Effector memory CD4-positive, alpha-beta T cell (primary cell): Measurements from ENCODE around the gene GRIK4.

Experiments
- DNase-seq, 3 donors: peaks; one replicate each; pipeline ENCODE4 v3.0.0-alpha.2; 2020
- H3K27ac ChIP-seq: 2 replicates; pipeline ENCODE4 v1.7.0; 2013; ENCODE audit warnings: mild to moderate bottlenecking, low read length, moderate library complexity; ENCODE audit not compliant: insufficient read depth, poor library complexity, severe bottlenecking
- H3K27me3 ChIP-seq: replicated peaks from 2 replicates; pipeline ENCODE4 v1.7.0; 2013; ENCODE audit warnings: mild to moderate bottlenecking, low read length; ENCODE audit not compliant: insufficient read depth, control insufficient read depth, poor library complexity, severe bottlenecking
- H3K36me3 ChIP-seq: 2 replicates; pipeline ENCODE4 v1.7.0; 2013; ENCODE audit warnings: mild to moderate bottlenecking, low read length, moderate library complexity; ENCODE audit not compliant: control insufficient read depth, insufficient read depth
- H3K4me1 ChIP-seq: 2 replicates; pipeline ENCODE4 v1.7.0; 2013; ENCODE audit warnings: low read length, mild to moderate bottlenecking; ENCODE audit not compliant: control insufficient read depth, insufficient read depth, poor library complexity, severe bottlenecking
- H3K4me3 ChIP-seq: 2 replicates; pipeline ENCODE4 v1.7.0; 2013; ENCODE audit warnings: low read length, low read depth, mild to moderate bottlenecking; ENCODE audit not compliant: insufficient read depth, poor library complexity, severe bottlenecking
- H3K9me3 ChIP-seq: 2 replicates; pipeline ENCODE4 v1.7.0; 2013; ENCODE audit warnings: mild to moderate bottlenecking, low read length, moderate library complexity; ENCODE audit not compliant: control insufficient read depth

GRIK4 gene

DNA sequence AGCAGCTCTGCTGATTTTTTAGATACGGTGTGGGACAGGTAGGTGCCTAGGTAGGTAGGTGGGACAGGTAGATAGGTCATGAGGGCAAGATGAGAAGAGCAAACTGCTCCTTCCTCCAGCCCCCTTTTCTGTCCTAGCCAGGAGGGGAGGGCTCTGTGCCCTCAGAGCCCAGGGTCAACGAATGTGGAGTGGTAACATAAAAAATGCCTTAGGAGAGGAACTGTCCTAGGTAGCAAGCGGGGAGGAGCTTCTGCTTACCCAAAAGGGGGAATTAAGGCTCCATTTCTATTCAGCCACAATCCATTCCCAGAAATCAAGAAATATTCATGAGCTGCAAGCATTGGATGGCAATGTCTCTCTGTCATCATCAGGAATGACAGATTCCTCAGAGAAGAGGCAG lies 234.8 kb downstream of the GRIK4 start:
- H3K27ac ChIP-seq, result no peak overlapping the region
- H3K36me3 ChIP-seq, result no peaks in the 10 kb centered on the region
- H3K9me3 ChIP-seq, result no peaks in the 10 kb centered on the region
- no peaks in the 10 kb centered on the region for H3K4me1 ChIP-seq
- DNase-seq, result no peak
- H3K4me3 ChIP-seq, result no peak overlapping the region
- H3K27me3 ChIP-seq, result no peaks in the 10 kb centered on the region

DNA sequence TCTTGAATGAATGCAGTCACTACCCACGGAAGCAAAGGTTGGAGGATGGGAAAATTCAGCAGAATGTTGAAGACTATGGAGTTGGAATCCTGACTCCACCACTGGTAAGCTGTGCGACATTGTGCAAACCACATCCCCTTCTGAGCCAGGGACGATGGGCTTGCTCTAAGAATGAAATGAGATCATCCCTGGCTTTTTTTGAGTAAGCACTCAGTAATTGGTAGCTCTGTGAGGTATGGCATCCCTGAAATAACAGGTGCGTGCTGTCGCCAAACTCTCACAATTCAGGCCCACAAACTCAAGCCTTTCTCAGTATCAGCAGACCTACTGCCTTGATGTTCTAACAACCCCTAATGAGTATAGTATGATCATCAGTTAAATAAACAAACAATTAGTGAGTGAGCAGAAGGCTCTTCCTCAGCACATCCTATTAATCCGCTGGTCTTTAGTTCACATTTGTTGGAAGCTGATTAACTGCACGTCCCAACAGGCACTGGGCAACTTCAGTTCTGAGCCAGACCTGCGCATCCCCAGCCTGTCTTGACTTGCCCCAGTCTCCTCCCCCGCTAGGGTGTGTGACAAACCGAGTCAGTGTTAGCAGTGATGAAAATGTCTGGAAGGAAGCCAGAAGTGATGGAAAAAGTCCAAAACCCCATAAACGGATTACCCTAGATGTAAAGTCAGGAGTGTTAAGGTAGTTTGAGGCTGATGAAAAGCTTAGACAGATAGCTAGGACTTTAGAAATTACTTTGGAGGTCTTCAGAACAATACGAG lies 235.5 kb downstream of the GRIK4 start:
- no peaks in the 10 kb centered on the region for H3K4me1 ChIP-seq
- no peaks in the 10 kb centered on the region for H3K27me3 ChIP-seq
- no peak overlapping the region for H3K4me3 ChIP-seq
- H3K36me3 ChIP-seq, result no peaks in the 10 kb centered on the region
- H3K9me3 ChIP-seq, result no peaks in the 10 kb centered on the region
- no peak for DNase-seq
- H3K27ac ChIP-seq, result no peak overlapping the region

DNA sequence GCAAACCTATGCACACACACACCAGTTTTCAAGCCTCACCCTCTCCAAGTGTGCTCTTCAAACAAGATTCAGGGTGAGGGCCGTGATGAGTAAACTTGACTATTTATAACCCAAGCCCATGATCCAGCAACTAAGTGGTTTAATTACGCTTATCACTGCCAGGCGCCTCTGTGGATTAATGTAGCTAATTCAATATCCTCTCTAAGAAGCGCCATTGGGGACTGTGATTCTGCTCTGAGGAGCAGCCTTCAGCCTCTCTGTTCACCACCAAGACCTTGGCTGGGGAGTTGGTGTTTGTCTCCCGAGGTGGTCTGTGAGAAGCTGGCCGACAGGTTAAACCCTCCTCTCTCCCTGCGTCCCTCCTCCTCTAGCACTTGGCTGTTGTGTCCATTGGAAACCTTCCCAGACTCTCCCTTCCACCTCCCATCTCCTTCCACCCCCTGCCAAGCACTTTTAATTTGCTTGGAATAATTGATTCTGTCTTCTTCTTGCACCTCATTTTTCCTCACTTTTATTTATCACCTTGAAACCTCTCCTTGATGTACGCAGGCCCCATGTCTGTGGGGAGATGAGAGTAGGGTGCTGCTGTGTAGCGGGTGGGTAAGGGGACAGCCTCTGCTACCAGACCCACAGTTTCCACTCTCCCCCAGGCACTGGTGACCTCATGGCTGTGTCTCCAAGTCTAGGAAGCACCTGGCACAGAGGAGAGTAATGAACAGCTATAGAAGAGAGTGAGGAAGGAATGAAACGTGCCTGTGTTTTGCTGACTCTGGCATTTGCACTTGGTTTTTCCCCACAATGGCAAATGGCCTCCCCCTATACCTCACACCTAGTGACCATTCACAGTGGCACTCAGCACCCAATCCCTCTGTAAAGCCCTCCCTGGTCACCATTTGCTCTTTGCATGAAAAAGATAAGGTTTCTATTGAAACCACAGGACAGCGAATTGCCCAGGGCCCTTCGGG lies 236.6 kb downstream of the GRIK4 start:
- Histone ChIP-seq H3K4me3 (no peak overlapping the region), H3K27ac (no peak overlapping the region), H3K9me3 (no peaks in the 10 kb centered on the region), H3K36me3 (no peaks in the 10 kb centered on the region), H3K4me1 (no peaks in the 10 kb centered on the region), H3K27me3 (no peaks in the 10 kb centered on the region)
- no peak for DNase-seq

DNA sequence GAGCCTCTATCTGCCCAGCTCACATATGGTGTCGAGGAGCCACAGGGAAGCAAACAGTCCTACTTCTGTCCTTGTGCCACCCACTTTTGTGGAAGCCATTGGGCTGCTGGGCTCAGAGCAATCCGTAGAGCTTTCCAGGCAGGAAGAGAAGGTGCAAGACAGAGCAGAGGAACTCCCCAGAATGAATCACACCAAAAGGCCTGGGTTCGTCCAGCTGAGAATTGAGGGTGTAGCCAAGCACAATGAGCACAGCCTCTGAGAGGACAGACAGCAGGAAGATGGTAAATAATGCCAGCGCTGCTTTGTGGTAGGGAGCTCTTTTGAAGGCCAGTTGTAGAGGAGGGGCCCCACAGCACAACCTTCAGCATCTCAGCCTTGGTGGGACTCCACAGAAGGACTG lies 237.8 kb downstream of the GRIK4 start:
- Histone ChIP-seq H3K4me3 (no peak overlapping the region), H3K36me3 (no peaks in the 10 kb centered on the region), H3K4me1 (no peaks in the 10 kb centered on the region), H3K27ac (no peak overlapping the region), H3K27me3 (no peaks in the 10 kb centered on the region), H3K9me3 (no peaks in the 10 kb centered on the region)
- no peak for DNase-seq

DNA sequence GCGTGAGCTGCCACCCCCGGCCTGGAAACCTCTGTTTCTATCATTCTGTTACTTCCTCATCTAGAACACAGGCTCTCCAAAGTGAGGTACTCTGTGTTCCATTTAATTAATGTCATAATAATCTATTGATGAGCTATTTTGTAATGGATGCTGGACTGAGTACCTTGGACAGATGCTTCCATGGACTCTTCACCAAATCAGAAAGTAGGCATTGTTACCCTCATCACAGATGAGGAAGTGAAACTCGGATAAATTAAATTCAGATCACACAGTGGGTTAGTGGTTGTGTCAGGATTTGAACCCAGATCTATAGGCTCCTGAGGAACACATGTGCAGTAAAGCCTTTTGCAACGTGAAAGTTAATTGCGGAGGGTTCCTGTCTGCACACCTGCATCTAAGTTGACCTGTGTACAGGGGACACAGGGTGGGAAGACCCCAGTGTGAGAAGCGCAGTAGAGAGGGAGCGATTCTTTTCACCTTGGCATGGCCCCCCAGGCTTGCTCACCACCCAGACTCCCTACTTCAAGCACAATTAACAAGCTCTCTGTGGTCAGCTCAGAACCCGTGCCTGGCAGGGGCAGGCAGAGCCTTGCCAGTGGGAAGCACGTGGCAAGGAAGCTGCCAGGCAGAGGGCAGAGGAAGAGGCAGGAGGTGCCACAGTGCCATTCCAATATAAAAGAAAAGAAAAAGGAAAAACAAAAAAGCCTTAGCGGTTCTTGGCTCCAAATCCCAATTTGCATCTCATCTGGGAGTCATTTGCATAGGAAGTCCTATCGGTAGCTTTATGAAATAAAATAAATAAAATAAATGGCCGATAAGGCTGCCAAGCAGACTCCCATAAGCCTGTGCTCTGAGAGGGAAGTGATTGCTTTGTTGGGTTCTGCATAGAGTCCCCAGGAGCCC lies 239.3 kb downstream of the GRIK4 start:
- Histone ChIP-seq H3K9me3 (no peaks in the 10 kb centered on the region), H3K4me3 (no peak overlapping the region), H3K4me1 (no peaks in the 10 kb centered on the region), H3K27ac (no peak overlapping the region), H3K36me3 (no peaks in the 10 kb centered on the region), H3K27me3 (no peaks in the 10 kb centered on the region)
- no peak for DNase-seq

DNA sequence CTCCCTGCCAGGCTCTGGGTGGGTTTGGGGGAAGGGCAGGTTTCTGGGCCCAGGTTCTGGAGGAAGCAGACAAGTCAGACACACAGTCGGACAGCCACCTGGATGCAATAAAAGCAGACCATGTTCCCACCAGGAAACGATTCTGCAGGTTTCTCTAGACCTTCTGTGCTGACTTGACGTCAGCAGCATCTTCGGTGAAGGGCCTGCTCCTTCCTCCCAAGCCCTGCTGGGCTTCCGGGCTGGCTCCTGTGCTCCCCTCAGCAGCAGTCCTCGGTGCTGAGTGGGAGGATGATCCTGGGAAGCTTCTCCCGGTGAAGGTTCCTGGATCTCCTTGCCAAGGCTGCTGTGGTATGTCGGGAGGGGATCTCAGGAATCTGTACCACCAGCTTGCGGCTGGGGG lies 240.0 kb downstream of the GRIK4 start:
- H3K9me3 ChIP-seq, result no peaks in the 10 kb centered on the region
- no peak overlapping the region for H3K4me3 ChIP-seq
- no peak overlapping the region for H3K27ac ChIP-seq
- no peaks in the 10 kb centered on the region for H3K4me1 ChIP-seq
- no peaks in the 10 kb centered on the region for H3K36me3 ChIP-seq
- no peak for DNase-seq
- H3K27me3 ChIP-seq, result no peaks in the 10 kb centered on the region

DNA sequence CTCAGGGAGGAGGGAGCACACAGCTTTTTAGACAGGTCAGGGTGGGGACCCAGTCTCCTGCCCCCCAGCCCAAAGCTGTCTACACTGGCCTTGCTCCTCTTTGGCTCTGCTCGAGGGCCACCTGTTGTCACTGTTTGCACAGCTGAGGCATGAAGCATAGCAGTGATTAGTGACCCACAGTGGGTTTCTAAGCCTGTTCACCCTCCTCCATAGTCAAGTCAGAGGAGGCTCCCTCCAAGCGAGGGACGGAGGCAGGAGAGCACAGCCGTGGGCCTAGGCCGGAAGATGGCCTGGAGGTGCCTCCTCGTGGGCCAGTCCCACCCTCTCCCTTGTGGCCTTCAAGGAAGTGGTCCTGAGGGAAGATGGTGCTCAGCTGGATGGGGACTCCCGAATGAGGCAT lies 241.1 kb downstream of the GRIK4 start:
- H3K27me3 ChIP-seq, result no peaks in the 10 kb centered on the region

DNA sequence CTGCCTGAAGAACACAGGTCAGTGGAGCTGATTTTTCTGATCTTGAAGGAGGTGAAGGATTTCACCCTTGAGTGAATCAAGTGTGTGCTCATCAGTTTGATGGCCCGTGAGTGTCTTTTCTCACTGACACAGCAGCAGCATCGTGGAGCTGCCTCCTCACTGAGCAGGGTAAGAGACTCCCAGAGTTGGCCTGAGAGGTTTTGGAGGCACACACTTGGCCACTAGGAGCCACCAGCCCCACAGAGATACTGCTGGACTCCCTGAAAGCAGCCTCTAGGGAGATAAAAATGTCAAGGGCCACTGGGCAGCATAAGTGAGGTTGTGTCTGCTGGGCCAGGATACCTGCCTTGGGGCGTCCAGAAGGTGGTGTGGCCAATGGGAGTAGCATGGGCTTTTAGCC lies 245.4 kb downstream of the GRIK4 start:
- no peak overlapping the region for H3K27ac ChIP-seq
- H3K9me3 ChIP-seq, result no peaks in the 10 kb centered on the region
- no peaks in the 10 kb centered on the region for H3K4me1 ChIP-seq
- H3K4me3 ChIP-seq, result no peak overlapping the region
- no peaks in the 10 kb centered on the region for H3K36me3 ChIP-seq
- DNase-seq, result no peak
- H3K27me3 ChIP-seq, result no peaks in the 10 kb centered on the region

More for the DNA sequence above, 241.1 kb downstream of the GRIK4 start:
- H3K4me3 ChIP-seq, result no peak overlapping the region
- no peaks in the 10 kb centered on the region for H3K4me1 ChIP-seq
- H3K36me3 ChIP-seq, result no peaks in the 10 kb centered on the region
- H3K27ac ChIP-seq, result no peak overlapping the region
- H3K9me3 ChIP-seq, result no peaks in the 10 kb centered on the region
- DNase-seq, result no peak

DNA sequence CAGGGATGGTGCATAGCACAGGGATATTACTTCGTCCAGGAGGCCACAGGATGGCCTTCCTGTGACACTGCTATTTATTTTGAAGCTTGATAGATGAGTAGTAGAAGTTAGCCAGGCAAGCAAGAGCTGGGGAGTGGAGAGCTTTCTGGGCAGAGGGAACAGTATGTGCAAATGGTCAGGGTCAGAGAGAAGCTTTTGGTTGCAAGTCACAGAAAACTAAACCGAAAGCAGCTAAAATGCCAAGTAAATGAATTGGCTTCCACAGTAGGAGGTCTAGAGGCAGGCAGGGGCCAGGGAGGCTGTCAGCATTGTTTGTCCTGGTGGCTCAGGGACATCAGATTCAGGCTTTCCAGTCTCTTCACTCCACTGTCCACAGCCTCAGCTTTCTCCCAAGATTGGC lies 247.5 kb downstream of the GRIK4 start:
- H3K9me3 ChIP-seq, result no peaks in the 10 kb centered on the region
- DNase-seq, result no peak
- no peaks in the 10 kb centered on the region for H3K36me3 ChIP-seq
- no peaks in the 10 kb centered on the region for H3K4me1 ChIP-seq
- H3K27me3 ChIP-seq, result no peaks in the 10 kb centered on the region
- no peak overlapping the region for H3K4me3 ChIP-seq
- no peak overlapping the region for H3K27ac ChIP-seq
